Suprapubic skin (tissue), 3 donors: ENCODE data around the gene IL17REL.

Experiments
- EP300 ChIP-seq: sonication (generic); formaldehyde crosslinking; IDR thresholded peaks from one replicate; pipeline ENCODE4 v1.6.1; 2017; ENCODE audit warnings: antibody characterized with exemption
- TF ChIP-seq, protein P1 (sequence below), 2 donors: fragments of 200-600 bp in 1 of 2; fragments of 450-650 bp in 1 of 2; sonication (generic) in 1 of 2; IDR thresholded peaks; one replicate each; pipeline ENCODE4 v1.5.1; 2016 to 2019; ENCODE audit warnings: antibody characterized with exemption in 2 of 2, mild to moderate bottlenecking in 1 of 2, moderate library complexity in 1 of 2

DNA sequence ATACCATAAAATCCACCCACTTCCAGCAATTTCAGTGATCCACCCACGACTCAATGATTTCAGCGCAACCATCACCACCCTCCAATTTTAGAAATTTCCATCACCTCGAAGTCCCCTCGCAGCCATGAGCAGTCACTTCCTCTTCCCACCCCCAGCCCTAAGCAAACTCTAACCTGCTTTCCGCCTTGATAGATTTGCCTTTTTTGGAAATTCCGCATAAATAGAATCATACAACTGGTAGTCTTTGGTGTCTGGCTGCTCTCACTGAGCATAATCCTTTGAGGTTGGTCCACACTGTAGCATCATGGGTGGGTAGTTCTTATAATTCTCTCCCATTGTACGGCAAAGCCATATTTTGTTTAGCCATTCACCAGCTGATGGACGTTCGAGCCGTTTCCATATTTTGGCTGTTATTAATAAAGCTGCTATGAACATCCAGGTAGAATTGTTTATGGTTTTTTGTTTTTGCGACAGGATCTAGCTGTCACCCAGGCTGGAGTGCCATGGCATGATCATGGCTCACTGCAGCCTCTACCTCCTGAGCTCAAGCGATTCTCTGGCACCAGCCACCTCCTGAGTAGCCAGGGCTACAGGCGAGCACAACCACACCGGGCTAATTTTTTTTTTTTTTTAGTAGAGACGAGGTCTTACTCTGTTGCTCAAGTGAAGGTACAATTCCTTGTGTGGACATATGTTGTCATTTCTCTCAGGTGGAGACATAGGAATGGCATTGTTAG lies 36.0 kb downstream of the IL17REL start:
- TF ChIP-seq, protein P1, sequence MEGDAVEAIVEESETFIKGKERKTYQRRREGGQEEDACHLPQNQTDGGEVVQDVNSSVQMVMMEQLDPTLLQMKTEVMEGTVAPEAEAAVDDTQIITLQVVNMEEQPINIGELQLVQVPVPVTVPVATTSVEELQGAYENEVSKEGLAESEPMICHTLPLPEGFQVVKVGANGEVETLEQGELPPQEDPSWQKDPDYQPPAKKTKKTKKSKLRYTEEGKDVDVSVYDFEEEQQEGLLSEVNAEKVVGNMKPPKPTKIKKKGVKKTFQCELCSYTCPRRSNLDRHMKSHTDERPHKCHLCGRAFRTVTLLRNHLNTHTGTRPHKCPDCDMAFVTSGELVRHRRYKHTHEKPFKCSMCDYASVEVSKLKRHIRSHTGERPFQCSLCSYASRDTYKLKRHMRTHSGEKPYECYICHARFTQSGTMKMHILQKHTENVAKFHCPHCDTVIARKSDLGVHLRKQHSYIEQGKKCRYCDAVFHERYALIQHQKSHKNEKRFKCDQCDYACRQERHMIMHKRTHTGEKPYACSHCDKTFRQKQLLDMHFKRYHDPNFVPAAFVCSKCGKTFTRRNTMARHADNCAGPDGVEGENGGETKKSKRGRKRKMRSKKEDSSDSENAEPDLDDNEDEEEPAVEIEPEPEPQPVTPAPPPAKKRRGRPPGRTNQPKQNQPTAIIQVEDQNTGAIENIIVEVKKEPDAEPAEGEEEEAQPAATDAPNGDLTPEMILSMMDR (IDR thresholded peaks at IDR 0.05) = no peak
- no peak for TF ChIP-seq EP300
